Epithelial cell of esophagus (primary cell): Measurements from ENCODE around the gene EPYC.

Source experiments
- DNase-seq: peaks from one replicate; pipeline ENCODE4 v3.0.0; 2010; ENCODE audit warnings: low read depth
- H3K4me3 ChIP-seq: 2 replicates; pipeline ENCODE4 v1.5.1; 2011; ENCODE audit warnings: mild to moderate bottlenecking, low read length, control low read depth
- TF ChIP-seq, protein P1 (sequence below): IDR thresholded peaks from 2 replicates; pipeline ENCODE4 v1.5.1; 2011; ENCODE audit warnings: low read depth, mild to moderate bottlenecking, low read length, control low read depth, inconsistent platforms; ENCODE audit not compliant: insufficient read depth; ENCODE audit errors: missing control alignments

The EPYC gene

GRCh38 chr12:90938451-90938850 is 66.3 kb downstream of the EPYC start:
- H3K4me3 ChIP-seq: no peak overlapping the region
- peak; percentile 84 for DNase-seq
- TF ChIP-seq, protein P1, sequence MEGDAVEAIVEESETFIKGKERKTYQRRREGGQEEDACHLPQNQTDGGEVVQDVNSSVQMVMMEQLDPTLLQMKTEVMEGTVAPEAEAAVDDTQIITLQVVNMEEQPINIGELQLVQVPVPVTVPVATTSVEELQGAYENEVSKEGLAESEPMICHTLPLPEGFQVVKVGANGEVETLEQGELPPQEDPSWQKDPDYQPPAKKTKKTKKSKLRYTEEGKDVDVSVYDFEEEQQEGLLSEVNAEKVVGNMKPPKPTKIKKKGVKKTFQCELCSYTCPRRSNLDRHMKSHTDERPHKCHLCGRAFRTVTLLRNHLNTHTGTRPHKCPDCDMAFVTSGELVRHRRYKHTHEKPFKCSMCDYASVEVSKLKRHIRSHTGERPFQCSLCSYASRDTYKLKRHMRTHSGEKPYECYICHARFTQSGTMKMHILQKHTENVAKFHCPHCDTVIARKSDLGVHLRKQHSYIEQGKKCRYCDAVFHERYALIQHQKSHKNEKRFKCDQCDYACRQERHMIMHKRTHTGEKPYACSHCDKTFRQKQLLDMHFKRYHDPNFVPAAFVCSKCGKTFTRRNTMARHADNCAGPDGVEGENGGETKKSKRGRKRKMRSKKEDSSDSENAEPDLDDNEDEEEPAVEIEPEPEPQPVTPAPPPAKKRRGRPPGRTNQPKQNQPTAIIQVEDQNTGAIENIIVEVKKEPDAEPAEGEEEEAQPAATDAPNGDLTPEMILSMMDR: no peak

DNA sequence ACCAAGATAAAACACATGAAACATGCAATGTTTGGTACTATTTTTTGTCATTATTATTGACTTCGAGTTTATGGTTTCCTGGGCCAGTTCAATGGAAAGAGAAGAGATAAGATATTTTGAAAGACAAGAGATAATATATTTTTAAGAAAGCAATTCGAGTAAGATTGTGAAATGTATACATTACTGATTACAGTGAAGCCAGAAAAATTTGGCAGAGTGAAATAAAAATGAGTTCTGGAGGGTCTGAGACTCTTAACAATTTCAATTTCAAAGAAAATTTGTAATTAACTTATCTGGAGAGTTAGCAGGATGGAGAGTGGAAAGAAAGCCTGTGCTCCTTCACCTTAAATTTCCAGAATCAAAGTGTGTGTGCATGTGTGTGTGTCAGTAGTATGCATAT is 67.1 kb downstream of the EPYC start:
- TF ChIP-seq, protein P1: no peak
- no peak overlapping the region for H3K4me3 ChIP-seq
- no peak for DNase-seq

GRCh38 chr12:90936230-90937005 is 68.4 kb downstream of the EPYC start:
- peak; percentile 35 for DNase-seq
- no peak overlapping the region for H3K4me3 ChIP-seq
- TF ChIP-seq, protein P1: no peak

- TF ChIP-seq, protein P1: no peak
- H3K4me3 ChIP-seq: no peak overlapping the region
- DNase-seq: no peak
These were observed 79.2 kb downstream of the EPYC start for GRCh38 chr12:90925562-90925961.

GRCh38 chr12:90924406-90924805 is 80.4 kb downstream of the EPYC start:
- TF ChIP-seq, protein P1: no peak
- no peak overlapping the region for H3K4me3 ChIP-seq
- no peak for DNase-seq

- H3K4me3 ChIP-seq: no peak overlapping the region
- TF ChIP-seq, protein P1: no peak
- DNase-seq: peak; percentile 46
These were observed 82.6 kb downstream of the EPYC start for GRCh38 chr12:90922145-90922627.

DNA sequence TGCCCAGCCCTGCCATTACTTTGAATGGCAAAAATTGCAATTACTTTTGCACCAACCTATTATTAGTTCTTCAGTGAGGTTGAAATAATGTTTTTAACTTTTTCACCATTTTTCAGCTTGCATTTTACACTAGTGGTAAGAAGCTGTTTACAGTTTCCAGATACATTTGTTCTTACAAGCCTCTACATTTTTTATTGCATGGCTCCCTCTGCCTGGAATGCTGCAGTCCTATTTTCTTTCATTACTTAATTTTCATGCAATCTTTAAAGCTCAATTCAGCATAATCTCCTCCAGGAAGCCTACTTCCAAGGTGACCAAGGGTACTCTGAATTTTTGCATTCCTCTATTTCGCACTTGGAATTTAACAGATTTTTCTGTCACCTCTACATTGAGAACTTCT is 83.2 kb downstream of the EPYC start:
- no peak for DNase-seq
- no peak overlapping the region for H3K4me3 ChIP-seq
- TF ChIP-seq, protein P1: no peak
